ENCODE results near the gene IMP3.

Gene IMP3

GRCh38 chr15:75616766-75617165 lies 23.3 kb downstream of the IMP3 start:
- DNase-seq = no peak

GRCh38 chr15:75606711-75607699 lies 33.0 kb downstream of the IMP3 start:
- DNase-seq = no peak

GRCh38 chr15:75606026-75606425 lies 34.0 kb downstream of the IMP3 start:
- DNase-seq = no peak

GRCh38 chr15:75599401-75599800 lies 40.6 kb downstream of the IMP3 start:
- DNase-seq = no peak

GRCh38 chr15:75598361-75598760 lies 41.7 kb downstream of the IMP3 start:
- DNase-seq = no peak

- no peak for DNase-seq
Measured at GRCh38 chr15:75597667-75598341, 42.2 kb downstream of the IMP3 start.

GRCh38 chr15:75596703-75597345 lies 43.2 kb downstream of the IMP3 start:
- no peak for DNase-seq

- no peak for DNase-seq
Measured at GRCh38 chr15:75594276-75594675, 45.7 kb downstream of the IMP3 start.

- no peak for DNase-seq
Measured at GRCh38 chr15:75591655-75592364, 48.2 kb downstream of the IMP3 start.

- no peak for DNase-seq
Measured at GRCh38 chr15:75590239-75590638, 49.8 kb downstream of the IMP3 start.
